Ovary (tissue), 9 donors: Measurements from ENCODE around the gene CPT1B. TPM values are rescaled to one million over a fixed set of nuclear protein-coding genes. Genes with fewer than 3 reads are reported as not detected.

Experiments
- DNase-seq, 5 donors: peaks; one replicate each; pipeline ENCODE4 v3.0.0-alpha.2; 2019 to 2020
- H3K27ac ChIP-seq, 2 donors: fragments of 200-600 bp; one replicate each; pipeline versions ENCODE4 v1.5.1 to v1.8.0; 2019 to 2022
- H3K27me3 ChIP-seq: fragments of 200-600 bp; one replicate; pipeline ENCODE4 v1.8.0; 2022
- H3K36me3 ChIP-seq: fragments of 200-600 bp; sonication (generic); one replicate; pipeline ENCODE4 v1.5.1; 2019
- H3K4me1 ChIP-seq: one replicate; pipeline ENCODE4 v1.8.1; 2013; ENCODE audit warnings: mild to moderate bottlenecking, moderate library complexity; ENCODE audit not compliant: insufficient read depth
- H3K4me3 ChIP-seq: fragments of 200-600 bp; sonication (generic); one replicate; pipeline ENCODE4 v1.5.1; 2017
- H3K9me3 ChIP-seq, 2 donors: fragments of 200-600 bp in 1 of 2; sonication (generic) in 1 of 2; one replicate each; pipeline versions ENCODE4 v1.5.1 to v1.8.1; 2013 to 2019; ENCODE audit warnings: mild to moderate bottlenecking in 1 of 2, moderate library complexity in 1 of 2
- EP300 ChIP-seq: sonication (generic); formaldehyde crosslinking; IDR thresholded peaks from one replicate; pipeline ENCODE4 v1.6.1; 2017; ENCODE audit warnings: antibody characterized with exemption
- POLR2A ChIP-seq: fragments of 450-650 bp; IDR thresholded peaks from one replicate; pipeline ENCODE4 v1.6.1; 2017; ENCODE audit warnings: antibody characterized with exemption, mild to moderate bottlenecking, moderate library complexity
- WGBS, 3 donors: extraction: QIAGEN DNeasy Blood & Tissue Kit in 1 of 3; methylation state at CpG; one replicate each; pipeline versions ENCODE4 v1.1.5 to v1.1.7; 2013 to 2017; 5-methylcytosine and 5-hydroxymethylcytosine counted together
- intact Hi-C, 4 donors: fragments of 100-400 bp; cut with DNase I; formaldehyde crosslinking; loops; one replicate each; pipeline versions ENCODE4 v1.11.0 to v1.15.1; 2022 to 2023
- polyA plus RNA-seq, 2 donors: library from polyadenylated mRNA; stranded (reverse); fragments of 200-250 nt in 1 of 2; fragments of 350-450 nt in 1 of 2; fragmentation: Illumina TruSeq in 1 of 2; extraction: RNeasy Lipid Tissue Mini Kit (QIAGEN cat#74804) in 1 of 2; gene quantifications; one replicate each; pipeline ENCODE4 v1.2.3, GENCODE V29; 2013 to 2014
- total RNA-seq, 7 donors: library from RNA; depleted of rRNA in 2 of 7; stranded (reverse); fragments of >200 nt in 2 of 7; fragmentation: NEBNext Ultra II Directional in 3 of 7; extraction: Animal tissue kit (Norgen Biotek cat#: 25700) in 3 of 7; gene quantifications; one replicate each; pipeline versions ENCODE4 v1.1.0 to v1.2.4, GENCODE V29; 2016 to 2023
- TF ChIP-seq, protein P1 (sequence below), 3 donors: fragments of 450-650 bp in 2 of 3; fragments of 200-600 bp in 1 of 3; IDR thresholded peaks; one replicate each; pipeline versions ENCODE4 v1.5.1 to v1.8.0; 2016 to 2022; ENCODE audit warnings: antibody characterized with exemption in 3 of 3, mild to moderate bottlenecking in 1 of 3
- donor health status: DM: no; HTN: no; CAD: no; lungs with moderate emphysema.
- donor health status: DM: no; HTN: no; CAD: no.
- donor health status: Bipolar disorder and iron deficiency.
- donor health status: DM: yes; HTN: yes; CAD: no.
- donor health status: DM: no; HTN: no; CAD: no.
- donor health status: DM: yes; HTN: yes; CAD: no.

The CPT1B gene
- total and polyA plus RNA-seq, 9 donors, result 2.5 to 10.6 (median 4.4) TPM

DNA sequence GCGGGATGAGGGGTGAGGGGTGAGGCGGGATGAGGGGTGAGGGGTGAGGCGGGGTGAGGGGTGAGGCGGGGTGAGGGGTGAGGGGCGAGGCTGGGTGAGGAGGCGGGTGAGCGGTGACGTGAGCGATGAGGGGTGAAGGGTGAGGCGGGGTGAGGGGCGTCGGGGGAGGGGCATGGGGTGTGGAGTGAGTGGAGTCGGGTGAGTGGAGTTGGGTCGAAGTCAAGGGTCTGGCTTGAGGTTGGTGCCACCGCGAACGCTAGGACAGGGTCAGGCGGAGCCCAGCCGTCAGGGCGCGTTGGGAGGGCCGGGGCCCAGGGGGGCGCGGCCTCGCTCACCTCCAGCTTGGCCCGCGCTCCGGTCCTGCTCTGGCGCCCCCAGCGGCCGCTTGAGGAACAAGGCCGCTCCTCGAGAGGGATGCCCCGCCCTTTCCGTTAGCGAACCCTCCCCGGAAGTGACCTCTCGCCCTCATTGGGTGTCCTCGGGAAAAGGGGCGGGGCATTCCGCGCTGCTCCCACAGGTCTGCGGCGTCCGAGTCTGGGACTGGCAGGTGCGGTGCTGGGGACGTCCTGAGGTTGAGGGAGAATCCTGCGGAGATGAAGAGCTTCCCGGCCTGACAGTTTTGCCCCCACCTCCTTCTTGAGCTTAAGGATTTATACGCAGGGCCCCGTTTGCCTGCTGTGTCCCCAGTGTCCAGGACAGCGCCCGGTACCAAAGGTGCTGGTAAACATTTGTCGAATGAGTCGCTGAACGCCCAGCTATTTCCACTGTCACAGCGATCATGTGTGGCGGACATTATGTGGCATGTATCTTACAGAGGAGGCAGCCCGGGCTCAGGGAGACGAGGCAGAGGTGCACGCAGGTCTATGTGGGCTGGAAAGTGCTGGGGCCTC, 15.5 kb downstream of the CPT1B start, which contains the start of gene SYCE3:
Gene SYCE3 (minus strand): TSS at position 397 of the 890 bp plus-strand sequence. CDS start 6,514 bp downstream, outside the sequence.
- Histone ChIP-seq H3K4me3 (peak within 1 kb of the TSS; percentile 29), H3K27ac (no peak within 1 kb of the TSS), H3K4me1 (peaks cover 5% of the 10 kb centered on the region), H3K9me3 (no peaks in the 10 kb centered on the region), H3K36me3 (no peaks in the 10 kb centered on the region), H3K27me3 (no peaks in the 10 kb centered on the region)
- DNase-seq, result peak; percentile 95 to 97 (median 96)
- TF ChIP-seq, protein P1, sequence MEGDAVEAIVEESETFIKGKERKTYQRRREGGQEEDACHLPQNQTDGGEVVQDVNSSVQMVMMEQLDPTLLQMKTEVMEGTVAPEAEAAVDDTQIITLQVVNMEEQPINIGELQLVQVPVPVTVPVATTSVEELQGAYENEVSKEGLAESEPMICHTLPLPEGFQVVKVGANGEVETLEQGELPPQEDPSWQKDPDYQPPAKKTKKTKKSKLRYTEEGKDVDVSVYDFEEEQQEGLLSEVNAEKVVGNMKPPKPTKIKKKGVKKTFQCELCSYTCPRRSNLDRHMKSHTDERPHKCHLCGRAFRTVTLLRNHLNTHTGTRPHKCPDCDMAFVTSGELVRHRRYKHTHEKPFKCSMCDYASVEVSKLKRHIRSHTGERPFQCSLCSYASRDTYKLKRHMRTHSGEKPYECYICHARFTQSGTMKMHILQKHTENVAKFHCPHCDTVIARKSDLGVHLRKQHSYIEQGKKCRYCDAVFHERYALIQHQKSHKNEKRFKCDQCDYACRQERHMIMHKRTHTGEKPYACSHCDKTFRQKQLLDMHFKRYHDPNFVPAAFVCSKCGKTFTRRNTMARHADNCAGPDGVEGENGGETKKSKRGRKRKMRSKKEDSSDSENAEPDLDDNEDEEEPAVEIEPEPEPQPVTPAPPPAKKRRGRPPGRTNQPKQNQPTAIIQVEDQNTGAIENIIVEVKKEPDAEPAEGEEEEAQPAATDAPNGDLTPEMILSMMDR (IDR thresholded peaks at IDR 0.05), result peak; percentile 92 to 99 (median 95)
- TF ChIP-seq EP300, result no peak
- intact Hi-C loops, result no loop called here
- WGBS, 3 donors, result 2 to 6% (median 5%) methylated on average over 54 to 61 of the region's 61 CpGs

DNA sequence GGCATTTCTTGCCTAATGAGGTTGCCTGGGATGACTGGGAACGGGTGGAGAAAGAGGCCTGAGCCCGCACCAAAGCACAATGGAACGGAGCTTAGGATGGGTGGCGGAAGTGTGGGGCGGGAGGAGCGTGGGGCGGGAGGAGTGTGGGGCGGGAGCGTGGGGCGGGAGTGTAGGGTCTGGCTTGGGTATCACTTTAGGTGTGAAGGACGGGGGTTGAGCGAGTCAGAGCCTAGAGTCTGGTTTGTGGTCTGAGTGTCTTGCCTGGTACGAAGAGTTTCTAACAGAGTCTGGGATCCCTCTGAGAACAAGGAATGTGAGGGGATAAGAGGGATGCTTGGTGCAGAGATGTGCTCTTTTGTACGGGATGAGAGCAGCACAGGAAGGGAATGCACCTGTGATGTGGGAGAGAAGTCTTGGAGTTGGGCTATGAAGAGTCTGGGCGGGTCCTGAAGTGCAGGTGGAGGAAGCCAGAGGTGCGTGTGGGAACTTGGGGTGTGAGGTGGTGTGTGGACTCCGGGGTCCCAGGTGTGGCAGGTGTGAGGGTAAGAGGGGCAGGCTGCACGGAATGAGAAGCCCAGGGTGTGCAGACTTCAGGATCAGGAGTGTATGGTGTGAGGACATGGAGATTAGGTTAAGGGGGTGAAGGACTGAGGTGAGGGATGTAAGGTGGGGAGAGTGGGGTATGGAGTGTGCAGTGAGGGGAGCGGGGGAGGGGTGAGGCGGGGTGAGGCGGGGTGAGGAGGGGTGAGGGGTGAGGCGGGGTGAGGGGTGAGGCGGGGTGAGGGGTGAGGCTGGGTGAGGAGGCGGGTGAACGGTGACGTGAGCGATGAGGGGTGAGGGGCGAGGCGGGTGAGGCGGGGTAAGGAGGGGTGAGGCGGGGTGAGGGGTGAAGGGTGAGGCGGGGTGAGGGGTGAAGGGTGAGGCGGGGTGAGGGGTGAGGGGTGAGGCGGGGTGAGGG, 16.5 kb downstream of the CPT1B start:
- H3K9me3 ChIP-seq, result no peaks in the 10 kb centered on the region
- no peaks in the 10 kb centered on the region for H3K27me3 ChIP-seq
- intact Hi-C loops, result no loop called here
- TF ChIP-seq EP300 (no peak), POLR2A (no peak)
- TF ChIP-seq, protein P1 (IDR thresholded peaks at IDR 0.05), result no peak
- no peak overlapping the region for H3K27ac ChIP-seq
- WGBS, 3 donors, result 55 to 68% (median 64%) methylated on average over 18 to 32 of the region's 34 CpGs
- peak in 1 of 5 donors; percentile 25 for DNase-seq
- H3K36me3 ChIP-seq, result no peaks in the 10 kb centered on the region
- no peak overlapping the region for H3K4me3 ChIP-seq
- H3K4me1 ChIP-seq, result peaks cover 5% of the 10 kb centered on the region

DNA sequence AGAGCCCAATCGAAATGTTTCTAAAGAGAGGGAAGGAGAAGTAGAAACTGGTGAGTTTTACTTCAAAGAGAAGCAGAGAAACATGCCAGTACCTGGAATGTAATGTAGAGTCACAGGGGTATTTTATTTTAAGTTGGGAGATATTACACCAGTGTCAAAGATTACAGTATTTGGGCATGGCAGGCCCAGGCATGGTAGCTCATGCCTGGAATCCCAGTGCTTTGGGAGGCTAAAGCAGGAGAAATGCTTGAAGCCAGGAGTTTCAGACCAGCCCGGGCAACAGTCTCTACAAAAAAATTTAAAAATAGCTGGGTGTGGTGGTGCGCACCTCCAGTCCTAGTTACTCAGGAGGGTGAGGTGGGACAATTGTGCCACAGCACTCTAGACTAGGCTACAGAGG, 18.2 kb downstream of the CPT1B start:
- Histone ChIP-seq H3K9me3 (no peaks in the 10 kb centered on the region), H3K4me3 (no peak overlapping the region), H3K27me3 (no peaks in the 10 kb centered on the region), H3K36me3 (no peaks in the 10 kb centered on the region), H3K27ac (no peak overlapping the region), H3K4me1 (peaks cover 5% of the 10 kb centered on the region)
- TF ChIP-seq EP300, result no peak
- TF ChIP-seq, protein P1 (IDR thresholded peaks at IDR 0.05), result no peak
- TF ChIP-seq POLR2A, result no peak
- intact Hi-C loops, result no loop called here
- 85 to 88% (median 86%) methylated on average over 3 of the region's 3 CpGs for WGBS, 3 donors
- DNase-seq, result no peak

DNA sequence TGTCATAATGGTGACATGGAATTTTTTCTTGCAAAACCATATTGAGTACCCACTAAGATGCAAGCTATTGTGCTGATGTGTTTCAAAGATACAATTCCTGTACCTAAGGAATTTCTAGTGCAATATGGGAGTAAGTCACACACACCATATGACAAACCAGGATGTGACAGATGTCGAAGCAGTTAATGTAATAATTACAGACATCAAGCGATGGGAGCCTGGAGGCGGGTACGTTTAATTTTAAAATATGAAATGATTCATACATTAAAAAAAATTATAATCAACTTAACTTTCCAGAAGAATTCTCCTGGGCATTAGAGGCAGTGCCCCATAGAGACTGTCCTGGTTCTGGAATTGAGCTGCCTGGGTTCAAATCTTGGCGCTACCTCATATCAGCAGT, 21.5 kb downstream of the CPT1B start:
- intact Hi-C loops, result no loop called here
- TF ChIP-seq EP300, result no peak
- TF ChIP-seq, protein P1 (IDR thresholded peaks at IDR 0.05), result no peak
- TF ChIP-seq POLR2A, result no peak
- H3K27ac ChIP-seq, result no peak overlapping the region
- H3K4me3 ChIP-seq, result no peak overlapping the region
- DNase-seq, result no peak
- no peaks in the 10 kb centered on the region for H3K4me1 ChIP-seq
- no peaks in the 10 kb centered on the region for H3K9me3 ChIP-seq
- H3K27me3 ChIP-seq, result no peaks in the 10 kb centered on the region
- 80 to 85% (median 83%) methylated on average over 5 of the region's 5 CpGs for WGBS, 3 donors
- no peaks in the 10 kb centered on the region for H3K36me3 ChIP-seq
